Measurements from ENCODE around the gene CLIP4.

CLIP4 gene

DNA sequence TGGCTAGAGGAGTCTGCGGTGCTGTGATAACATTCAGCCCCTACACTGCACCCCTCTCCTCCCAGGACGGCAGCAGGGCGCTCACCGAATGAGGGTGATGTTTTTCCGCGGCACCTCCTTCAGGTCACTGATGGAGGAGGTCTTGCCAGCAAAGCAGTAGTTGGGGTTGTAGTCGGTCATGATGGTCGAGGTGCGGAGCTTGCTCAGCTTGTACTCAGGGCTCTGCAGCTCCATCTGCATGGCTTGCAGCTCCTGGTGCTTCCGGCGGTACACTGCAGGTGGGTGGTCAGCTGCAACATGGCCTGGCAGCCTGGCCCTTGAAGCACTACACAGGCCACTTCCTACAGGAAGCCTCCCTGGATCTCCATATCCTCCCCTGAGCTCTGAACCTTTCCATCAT, 108.0 kb downstream of the CLIP4 start:
- no peak for DNase-seq

DNA sequence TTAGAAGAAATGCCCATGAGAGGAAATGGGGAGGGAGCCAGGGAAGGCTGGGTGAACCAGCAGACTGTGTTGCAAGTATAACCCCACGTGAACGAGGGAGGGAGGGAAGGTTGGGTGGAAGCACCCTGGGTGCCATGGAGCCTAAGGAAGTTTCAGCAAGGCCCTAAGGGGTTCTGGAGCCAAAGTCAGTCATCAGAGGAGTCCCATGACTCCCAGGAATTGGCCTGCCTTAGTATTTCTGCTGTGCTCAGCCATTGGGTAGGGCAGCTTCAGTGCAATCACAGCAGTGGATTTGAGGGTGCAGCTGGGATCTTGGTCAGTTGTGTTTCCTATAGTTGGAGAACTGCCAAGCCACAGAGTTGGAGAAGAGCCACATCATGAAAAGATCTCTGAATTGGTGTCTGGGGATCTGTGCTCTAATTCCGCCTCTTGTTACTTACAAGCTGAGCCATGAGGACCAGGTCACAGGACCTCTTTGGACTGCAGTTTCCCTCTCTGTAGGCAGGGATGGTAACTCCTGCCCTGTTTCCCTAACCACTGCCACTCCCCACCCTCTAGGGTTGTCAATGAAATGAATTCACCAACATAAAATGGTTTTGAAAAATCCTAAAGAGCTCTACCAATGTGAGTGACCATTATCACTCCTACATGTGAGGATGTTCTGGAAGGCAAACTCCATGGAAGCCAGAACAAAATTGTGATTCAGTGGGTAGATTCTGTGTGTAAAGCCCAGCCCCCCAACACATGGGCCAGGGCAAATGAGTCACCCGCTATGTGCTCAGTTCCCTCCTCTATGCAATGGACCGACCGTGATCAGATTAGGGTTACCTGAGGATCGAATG, 108.9 kb downstream of the CLIP4 start:
- no peak for DNase-seq

GRCh38 chr2:29224693-29225551, 109.7 kb downstream of the CLIP4 start:
- DNase-seq = no peak

DNA sequence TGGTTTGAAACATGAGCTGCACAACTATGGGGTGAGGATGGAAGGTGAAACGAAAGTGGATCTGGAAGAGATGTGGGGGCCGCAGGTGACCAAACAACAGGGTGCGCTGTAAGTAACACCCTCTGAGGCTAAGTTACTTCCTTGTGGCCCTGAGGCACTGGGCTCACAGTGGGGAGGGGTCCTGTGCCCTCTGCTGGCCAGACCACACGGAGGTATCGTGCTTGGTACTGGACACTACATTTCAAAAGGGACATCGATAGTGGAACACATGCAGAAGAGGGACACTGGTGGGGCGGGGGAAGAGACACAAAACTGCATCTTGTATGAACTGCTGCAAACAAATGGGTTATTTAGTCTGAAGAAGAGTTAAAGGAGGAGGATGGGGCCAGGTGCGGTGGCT, 110.6 kb downstream of the CLIP4 start:
- DNase-seq = no peak

DNA sequence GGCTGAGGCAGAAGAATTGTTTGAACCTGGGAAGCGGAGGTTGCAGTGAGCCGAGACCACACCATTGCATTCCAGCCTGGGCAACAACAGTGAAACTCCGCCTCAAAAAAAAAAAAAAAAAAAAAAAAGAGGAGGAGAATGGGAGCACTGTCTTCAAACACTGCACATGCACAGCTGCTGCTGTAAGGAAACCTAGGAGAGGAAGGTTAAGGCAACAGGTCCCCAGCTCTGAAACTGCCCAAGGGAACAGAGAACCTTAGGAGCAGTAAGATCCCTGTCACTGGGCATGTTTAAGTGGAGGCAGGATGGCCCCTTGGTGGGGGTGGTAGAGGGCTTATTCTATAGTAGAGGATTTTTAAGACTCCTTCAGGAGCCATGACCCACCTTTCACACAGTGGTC, 111.2 kb downstream of the CLIP4 start:
- DNase-seq = no peak

DNA sequence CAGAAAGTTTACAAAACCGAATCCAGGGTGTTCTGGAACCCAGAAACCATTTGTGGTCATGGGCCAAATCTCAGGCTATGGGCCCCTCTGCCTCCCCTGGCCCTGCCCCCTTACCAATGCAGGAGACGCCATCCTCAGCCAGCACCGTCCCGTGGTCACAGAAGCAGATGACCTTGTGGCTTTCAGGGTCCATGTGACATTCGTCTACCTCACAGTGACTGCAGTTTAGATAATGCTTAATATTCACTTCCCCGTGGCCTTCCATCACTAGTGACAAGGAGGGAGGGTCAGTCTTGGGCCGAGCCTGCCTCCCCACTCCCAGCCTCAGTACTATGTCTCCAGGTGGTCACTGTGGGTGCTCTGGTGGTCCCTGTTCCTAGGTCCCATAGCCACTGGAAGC, 111.6 kb downstream of the CLIP4 start:
- DNase-seq = no peak

DNA sequence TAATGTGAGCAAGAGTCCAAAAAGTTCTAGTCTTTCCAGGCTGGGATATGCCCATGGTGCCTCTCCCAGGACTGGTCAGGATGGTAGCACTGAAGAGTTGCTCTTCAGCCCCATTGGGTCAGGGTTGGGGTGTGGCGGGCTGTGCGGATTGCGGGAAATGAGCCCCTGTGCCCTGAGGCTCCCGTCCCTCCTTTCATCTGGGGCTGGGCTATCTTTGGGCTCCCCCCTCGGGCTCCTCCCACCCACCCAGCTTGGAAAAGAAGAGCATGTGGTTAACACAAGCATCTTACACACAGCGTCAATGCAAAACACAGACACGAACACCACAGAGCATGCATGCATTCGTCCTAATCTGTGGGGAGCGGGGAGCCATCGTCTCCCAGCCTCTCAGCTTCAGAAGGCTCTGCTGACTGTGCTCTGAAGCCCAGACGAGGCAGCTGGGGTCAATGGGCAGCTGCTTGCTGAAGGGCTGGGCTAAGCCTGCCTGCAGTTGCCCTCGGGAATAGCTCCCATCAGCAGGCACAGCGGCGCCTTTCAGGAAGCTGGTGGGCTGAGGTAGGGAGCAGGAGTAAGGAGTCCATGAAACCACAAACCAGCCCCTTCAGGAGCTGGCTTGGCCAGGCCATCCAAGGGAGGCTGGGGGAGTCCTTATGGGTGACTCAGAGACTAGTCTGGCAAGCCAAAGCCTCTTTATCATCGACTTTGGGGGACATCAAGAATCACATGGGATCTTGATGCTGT, 112.9 kb downstream of the CLIP4 start:
- DNase-seq = no peak

DNA sequence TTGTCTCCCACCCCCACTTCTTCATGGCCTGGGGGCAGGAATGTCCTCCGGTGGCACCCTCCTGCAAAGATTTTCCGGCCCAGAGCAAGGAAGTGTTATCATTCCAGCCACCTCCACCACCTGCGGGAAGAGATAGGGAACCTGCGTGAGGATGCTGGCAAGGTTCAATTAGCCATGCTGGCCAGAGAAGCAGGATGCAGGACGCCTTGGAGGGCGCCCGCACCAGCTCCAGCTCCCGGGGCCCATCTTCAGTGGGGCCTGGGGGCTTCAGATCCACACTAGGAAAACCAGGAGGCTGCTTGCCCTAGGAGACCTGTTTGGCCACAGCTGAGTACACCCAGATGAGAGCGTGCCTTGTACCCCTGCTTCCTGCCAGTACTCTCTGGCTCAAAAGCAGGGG, 113.7 kb downstream of the CLIP4 start:
- no peak for DNase-seq

GRCh38 chr2:29229640-29230039, 114.4 kb downstream of the CLIP4 start:
- DNase-seq = no peak

- DNase-seq = no peak
Measured at GRCh38 chr2:29232041-29232440, 116.8 kb downstream of the CLIP4 start.

DNA sequence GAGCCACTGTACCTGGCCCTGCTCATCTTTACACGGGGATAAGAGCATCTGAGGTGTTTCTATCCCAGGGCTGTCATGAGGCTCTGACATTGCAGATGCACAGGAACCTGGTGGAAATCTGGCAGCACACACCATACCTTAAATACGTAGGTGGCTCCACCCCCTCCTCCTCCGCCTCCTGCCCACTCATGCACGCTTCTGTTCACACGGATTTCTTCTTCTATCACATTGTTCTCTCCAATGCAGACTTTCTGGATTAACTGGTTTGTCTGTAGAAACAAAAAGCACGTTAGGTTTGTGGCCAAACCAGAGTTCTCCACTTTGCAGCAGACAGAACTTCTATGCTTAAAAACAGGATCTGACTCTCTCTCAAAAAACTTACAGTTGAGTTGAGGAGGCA, 118.2 kb downstream of the CLIP4 start:
- no peak for DNase-seq

- DNase-seq = no peak
Measured at GRCh38 chr2:29235411-29235810, 120.2 kb downstream of the CLIP4 start.

DNA sequence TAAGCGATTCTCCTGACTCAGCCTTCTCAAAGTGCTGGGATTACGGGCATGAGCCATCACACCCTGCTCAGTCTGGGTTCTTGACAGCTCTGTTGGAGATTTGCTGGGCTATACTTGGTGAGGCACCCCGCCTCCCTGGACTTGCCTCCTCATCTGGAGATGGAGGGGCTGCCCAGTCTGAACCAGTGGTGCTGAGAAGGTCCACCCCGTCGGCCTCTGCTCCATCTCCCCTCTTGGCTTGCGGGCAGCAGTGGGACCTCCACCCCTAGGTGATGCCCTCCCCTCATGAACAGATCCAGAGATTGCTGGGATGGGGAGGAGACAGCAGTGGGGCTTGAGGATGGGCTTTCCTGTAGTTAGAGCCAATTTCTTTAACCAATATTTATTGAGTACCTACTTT, 120.9 kb downstream of the CLIP4 start:
- no peak for DNase-seq

DNA sequence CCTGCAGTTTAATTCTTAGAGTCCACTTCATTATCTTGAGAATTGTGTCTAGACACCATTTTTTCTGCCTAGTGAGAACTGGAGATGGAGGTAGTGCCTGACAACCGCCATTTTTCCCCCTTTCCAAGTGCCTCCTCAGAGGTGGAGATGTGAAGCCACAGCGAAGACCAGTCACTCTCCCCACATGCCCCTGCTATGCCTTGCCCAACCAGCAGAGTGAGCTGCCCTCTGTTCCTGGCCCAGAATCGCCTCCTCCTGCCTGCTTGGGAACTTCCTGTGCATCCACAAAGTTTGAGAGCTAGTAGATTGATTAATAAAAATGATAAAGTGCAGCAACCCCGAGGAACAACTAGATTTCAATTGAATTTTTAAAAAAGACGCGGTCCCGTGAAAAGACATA, 123.3 kb downstream of the CLIP4 start:
- peak in 1 of 2 experiments; percentile 18 for DNase-seq
